ENCODE measurements around the gene ALKBH4. TPM values are rescaled to one million over a fixed set of nuclear protein-coding genes. Genes with fewer than 3 reads are reported as not detected.
"Not testable (repeated sequence)": the region's sequence is repeated elsewhere in the genome, so short reads cannot be mapped to it uniquely, and the experiment has no call there.

Gene ALKBH4, protein sequence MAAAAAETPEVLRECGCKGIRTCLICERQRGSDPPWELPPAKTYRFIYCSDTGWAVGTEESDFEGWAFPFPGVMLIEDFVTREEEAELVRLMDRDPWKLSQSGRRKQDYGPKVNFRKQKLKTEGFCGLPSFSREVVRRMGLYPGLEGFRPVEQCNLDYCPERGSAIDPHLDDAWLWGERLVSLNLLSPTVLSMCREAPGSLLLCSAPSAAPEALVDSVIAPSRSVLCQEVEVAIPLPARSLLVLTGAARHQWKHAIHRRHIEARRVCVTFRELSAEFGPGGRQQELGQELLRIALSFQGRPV
- total RNA-seq (1 to 10 TPM; 2.9 to 3.5 TPM), total RNA-seq (2.7 to 17.0 (median 11.7) reads per million in 172 experiments)
- polyA plus RNA-seq (2013, experiment 1 of 2), result 7.1 TPM
- 6.5 TPM for polyA plus RNA-seq (2013, experiment 2 of 2)

DNA sequence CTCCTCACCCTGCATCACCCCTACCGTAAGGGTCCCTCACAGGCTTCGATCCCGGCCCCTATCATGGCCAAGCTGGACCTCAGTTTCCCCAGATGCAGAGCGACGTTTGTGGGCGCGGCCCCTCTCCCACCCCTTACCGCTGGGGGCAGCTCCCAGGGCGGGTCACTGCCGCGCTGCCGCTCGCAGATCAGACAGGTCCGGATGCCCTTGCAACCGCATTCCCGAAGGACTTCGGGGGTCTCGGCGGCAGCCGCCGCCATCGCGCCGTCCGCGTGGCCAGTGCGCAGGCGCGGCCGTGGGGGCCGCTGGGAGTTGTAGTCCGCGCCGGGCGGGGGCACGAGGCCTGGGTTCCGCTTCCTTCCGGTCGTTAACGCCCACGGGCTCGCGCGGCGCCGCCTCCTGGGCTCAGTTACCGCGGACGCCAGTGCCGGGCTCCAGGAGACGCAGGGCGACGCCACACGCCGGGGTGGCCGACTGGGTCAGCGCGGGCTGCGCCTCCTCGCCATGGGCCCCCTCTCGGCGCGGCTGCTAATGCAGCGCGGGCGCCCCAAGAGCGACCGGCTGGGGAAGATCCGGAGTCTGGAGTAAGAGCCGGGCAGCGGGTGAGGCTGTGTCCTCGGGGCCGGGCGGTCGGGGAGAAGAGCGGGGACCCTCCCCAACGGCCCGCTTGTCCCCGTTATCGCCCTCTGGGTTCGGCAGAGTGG, at the start of gene ALKBH4, which contains the start of gene LRWD1:
TSS of gene ALKBH4 (minus strand) at position 287 of the 704 bp plus-strand sequence. CDS start at position 260, 27 bp downstream.
TSS of gene LRWD1 (plus strand) at position 408 of the 704 bp plus-strand sequence. CDS start at position 505, 97 bp downstream.
- intact Hi-C loops (cut with DNase I, micrococcal nuclease), result loop anchor here (1.0 to 10.0 kb wide), 4 partner anchors 31 to 1380 kb away; partner anchors contain the start of genes ORAI2 (in 2 of the 2), FIS1 (in 1 of the 2) and TRIM56 (in 1 of the 2)
- DNase-seq (peak; percentile 85 to 97 (median 94)), ATAC-seq (ENCODE audit: poor library complexity) (peak; percentile 93)
- Histone ChIP-seq H3K9me3 (ENCODE audit: control insufficient read depth in 1 of 2, insufficient read depth in 1 of 2, low read length in 2 of 2) (no peaks in the 10 kb centered on the region), H3K27me3 (ENCODE audit: control insufficient read depth in 1 of 2, insufficient read depth in 2 of 2, low read length in 2 of 2) (no peaks in the 10 kb centered on the region), H3K4me3 (ENCODE audit: low read length) (peak within 1 kb of the TSS; percentile 99), H3K4me1 (ENCODE audit: insufficient read depth, low read length) (peaks cover 52% of the 10 kb centered on the region), H3K27ac (ENCODE audit: low read depth in 1 of 2, low read length in 2 of 2) (peak within 1 kb of the TSS; percentile 40 to 46), H3K36me3 (ENCODE audit: insufficient read depth, low read length) (peaks cover 20% of the 10 kb centered on the region)
- peaks cover 34% of the 10 kb centered on the region for H3K4me1 Mint-ChIP-seq (ENCODE audit: low read depth)
- H3K27me3 Mint-ChIP-seq, result no peaks in the 10 kb centered on the region
- H3K27ac Mint-ChIP-seq, result peak within 1 kb of the TSS; percentile 75
- H3K4me3 Mint-ChIP-seq, result peak within 1 kb of the TSS; percentile 92
- peaks cover 17% of the 10 kb centered on the region for H3K36me3 Mint-ChIP-seq (ENCODE audit: low read depth)
- CTCF ChIA-PET, result interaction anchor here (0.6 to 2.8 kb wide), 4 partner anchors 16 to 60 kb away, joined by 3 to 13 read pairs (median 4); no protein-coding TSS in a partner anchor
- H3K9me3 Mint-ChIP-seq, result no peaks in the 10 kb centered on the region
- POLR2A ChIA-PET, result interaction anchor here (0.7 to 3.8 kb wide), 8 partner anchors 26 to 73 kb away, joined by 3 to 25 read pairs (median 4); partner anchors contain the start of genes ORAI2 and PRKRIP1
- TF ChIP-seq, protein P1, sequence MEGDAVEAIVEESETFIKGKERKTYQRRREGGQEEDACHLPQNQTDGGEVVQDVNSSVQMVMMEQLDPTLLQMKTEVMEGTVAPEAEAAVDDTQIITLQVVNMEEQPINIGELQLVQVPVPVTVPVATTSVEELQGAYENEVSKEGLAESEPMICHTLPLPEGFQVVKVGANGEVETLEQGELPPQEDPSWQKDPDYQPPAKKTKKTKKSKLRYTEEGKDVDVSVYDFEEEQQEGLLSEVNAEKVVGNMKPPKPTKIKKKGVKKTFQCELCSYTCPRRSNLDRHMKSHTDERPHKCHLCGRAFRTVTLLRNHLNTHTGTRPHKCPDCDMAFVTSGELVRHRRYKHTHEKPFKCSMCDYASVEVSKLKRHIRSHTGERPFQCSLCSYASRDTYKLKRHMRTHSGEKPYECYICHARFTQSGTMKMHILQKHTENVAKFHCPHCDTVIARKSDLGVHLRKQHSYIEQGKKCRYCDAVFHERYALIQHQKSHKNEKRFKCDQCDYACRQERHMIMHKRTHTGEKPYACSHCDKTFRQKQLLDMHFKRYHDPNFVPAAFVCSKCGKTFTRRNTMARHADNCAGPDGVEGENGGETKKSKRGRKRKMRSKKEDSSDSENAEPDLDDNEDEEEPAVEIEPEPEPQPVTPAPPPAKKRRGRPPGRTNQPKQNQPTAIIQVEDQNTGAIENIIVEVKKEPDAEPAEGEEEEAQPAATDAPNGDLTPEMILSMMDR (IDR thresholded peaks at IDR 0.05), result peak; percentile 29

DNA sequence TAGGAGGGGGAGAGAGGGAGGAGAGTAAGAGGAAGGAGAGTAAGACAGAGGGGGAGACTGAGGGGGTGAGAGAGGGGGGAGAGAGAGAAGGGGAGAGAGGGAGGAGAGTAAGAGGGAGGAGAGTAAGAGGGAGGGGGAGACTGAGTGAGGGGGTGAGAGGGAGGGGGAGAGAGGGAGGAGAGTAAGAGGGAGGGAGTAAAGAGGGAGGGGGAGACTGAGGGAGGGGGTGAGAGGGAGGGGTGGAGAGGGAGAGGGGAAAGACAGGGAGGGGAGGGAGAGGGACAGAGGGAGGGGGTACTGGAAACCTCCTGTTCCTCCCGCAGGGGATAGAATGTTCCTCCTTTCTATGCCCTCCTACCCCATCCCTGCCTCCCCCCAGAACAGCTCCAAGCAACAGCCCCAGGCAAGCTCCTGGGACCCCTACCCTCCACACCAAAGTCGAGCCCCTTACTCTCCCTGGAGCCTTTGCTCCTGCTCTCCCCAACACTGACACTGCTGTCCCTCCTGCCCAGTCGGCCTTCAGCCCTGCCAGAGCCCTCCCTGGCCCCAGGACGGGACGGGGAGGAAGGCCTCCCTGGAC, 48.1 kb upstream of the ALKBH4 start:
- H3K4me1 ChIP-seq (ENCODE audit: insufficient read depth, low read length); H3K4me3 ChIP-seq (ENCODE audit: low read length); H3K27me3 Mint-ChIP-seq; CTCF ChIA-PET; H3K27ac Mint-ChIP-seq; H3K27me3 ChIP-seq (ENCODE audit: control insufficient read depth in 1 of 2, insufficient read depth in 2 of 2, low read length in 2 of 2); H3K27ac ChIP-seq (ENCODE audit: low read depth in 1 of 2, low read length in 2 of 2); H3K9me3 Mint-ChIP-seq; H3K9me3 ChIP-seq (ENCODE audit: control insufficient read depth in 1 of 2, insufficient read depth in 1 of 2, low read length in 2 of 2); H3K36me3 Mint-ChIP-seq (ENCODE audit: low read depth); POLR2A ChIA-PET; H3K36me3 ChIP-seq (ENCODE audit: insufficient read depth, low read length); H3K4me3 Mint-ChIP-seq; intact Hi-C loops (cut with DNase I, micrococcal nuclease); H3K4me1 Mint-ChIP-seq (ENCODE audit: low read depth): not testable (repeated sequence)
- peak in 4 of 14 experiments; percentile 7 to 64 (median 27) for DNase-seq
- ATAC-seq (ENCODE audit: poor library complexity), result peak; percentile 7

DNA sequence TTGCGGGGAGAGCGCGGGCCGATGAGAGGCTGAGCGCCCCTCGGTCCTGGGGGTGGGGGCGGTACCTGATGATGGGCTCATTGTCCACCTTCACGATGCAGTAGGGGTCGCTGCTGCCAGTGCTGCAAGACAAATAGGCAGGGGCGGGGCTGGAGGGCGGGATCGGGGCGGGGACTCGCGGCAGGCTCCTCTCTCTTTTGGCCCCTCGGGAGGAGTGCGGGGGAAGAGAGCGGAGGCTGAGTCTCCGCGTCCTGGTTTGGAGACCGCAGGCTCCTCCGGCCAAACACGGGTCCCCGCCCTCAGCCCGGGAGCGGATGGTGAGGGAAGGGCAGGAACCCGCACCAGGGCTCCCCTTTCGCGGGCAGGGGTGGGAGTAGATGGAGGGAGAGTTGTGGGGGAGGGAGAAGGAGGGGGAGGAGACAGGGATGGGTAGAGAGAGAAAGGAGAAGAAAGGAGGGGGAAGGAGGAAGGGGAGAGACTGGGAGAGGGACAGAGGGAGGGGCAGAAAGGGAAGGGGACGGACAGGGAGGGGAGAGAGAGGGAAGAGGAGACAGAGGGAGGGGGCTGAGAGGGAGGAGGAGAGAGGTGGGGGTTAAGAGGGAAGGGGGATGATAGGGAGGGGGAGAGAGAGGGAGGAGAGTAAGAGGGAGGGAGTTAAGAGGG, 47.3 kb upstream of the ALKBH4 start:
- H3K27ac Mint-ChIP-seq; H3K4me1 ChIP-seq (ENCODE audit: insufficient read depth, low read length); DNase-seq; H3K4me3 ChIP-seq (ENCODE audit: low read length); H3K4me1 Mint-ChIP-seq (ENCODE audit: low read depth); H3K9me3 Mint-ChIP-seq; H3K36me3 Mint-ChIP-seq (ENCODE audit: low read depth); H3K4me3 Mint-ChIP-seq; CTCF ChIA-PET; H3K27me3 ChIP-seq (ENCODE audit: control insufficient read depth in 1 of 2, insufficient read depth in 2 of 2, low read length in 2 of 2); POLR2A ChIA-PET; H3K27me3 Mint-ChIP-seq; intact Hi-C loops (cut with DNase I, micrococcal nuclease); H3K27ac ChIP-seq (ENCODE audit: low read depth in 1 of 2, low read length in 2 of 2); H3K9me3 ChIP-seq (ENCODE audit: control insufficient read depth in 1 of 2, insufficient read depth in 1 of 2, low read length in 2 of 2); H3K36me3 ChIP-seq (ENCODE audit: insufficient read depth, low read length): not testable (repeated sequence)
- peak; percentile 86 for ATAC-seq (ENCODE audit: poor library complexity)

DNA sequence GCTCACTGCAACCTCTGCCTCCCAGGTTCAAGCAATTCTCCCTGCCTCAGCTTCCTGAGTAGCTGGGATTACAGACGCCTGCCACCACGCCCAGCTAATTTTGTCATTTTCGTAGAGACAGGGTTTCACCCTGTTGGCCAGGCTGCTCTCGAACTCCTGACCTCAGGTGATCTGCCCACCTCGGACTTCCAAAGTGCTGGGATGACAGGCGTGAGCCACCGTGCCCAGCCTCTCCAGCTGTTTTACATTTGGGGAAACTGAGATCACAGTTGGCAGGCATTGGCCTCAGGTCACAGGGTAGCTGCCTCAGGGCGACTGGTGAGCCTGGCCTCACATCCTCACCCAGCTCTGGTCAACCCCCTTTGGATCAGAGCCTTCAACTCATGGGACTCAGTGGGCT, 45.9 kb upstream of the ALKBH4 start:
- intact Hi-C loops (cut with DNase I, micrococcal nuclease); H3K36me3 Mint-ChIP-seq (ENCODE audit: low read depth); H3K4me3 ChIP-seq (ENCODE audit: low read length); DNase-seq; H3K9me3 Mint-ChIP-seq; H3K4me3 Mint-ChIP-seq; H3K27ac ChIP-seq (ENCODE audit: low read depth in 1 of 2, low read length in 2 of 2); ATAC-seq (ENCODE audit: poor library complexity); H3K4me1 Mint-ChIP-seq (ENCODE audit: low read depth); H3K27me3 ChIP-seq (ENCODE audit: control insufficient read depth in 1 of 2, insufficient read depth in 2 of 2, low read length in 2 of 2); H3K9me3 ChIP-seq (ENCODE audit: control insufficient read depth in 1 of 2, insufficient read depth in 1 of 2, low read length in 2 of 2); H3K27ac Mint-ChIP-seq; H3K27me3 Mint-ChIP-seq; CTCF ChIA-PET; POLR2A ChIA-PET; H3K4me1 ChIP-seq (ENCODE audit: insufficient read depth, low read length); H3K36me3 ChIP-seq (ENCODE audit: insufficient read depth, low read length): not testable (repeated sequence)

DNA sequence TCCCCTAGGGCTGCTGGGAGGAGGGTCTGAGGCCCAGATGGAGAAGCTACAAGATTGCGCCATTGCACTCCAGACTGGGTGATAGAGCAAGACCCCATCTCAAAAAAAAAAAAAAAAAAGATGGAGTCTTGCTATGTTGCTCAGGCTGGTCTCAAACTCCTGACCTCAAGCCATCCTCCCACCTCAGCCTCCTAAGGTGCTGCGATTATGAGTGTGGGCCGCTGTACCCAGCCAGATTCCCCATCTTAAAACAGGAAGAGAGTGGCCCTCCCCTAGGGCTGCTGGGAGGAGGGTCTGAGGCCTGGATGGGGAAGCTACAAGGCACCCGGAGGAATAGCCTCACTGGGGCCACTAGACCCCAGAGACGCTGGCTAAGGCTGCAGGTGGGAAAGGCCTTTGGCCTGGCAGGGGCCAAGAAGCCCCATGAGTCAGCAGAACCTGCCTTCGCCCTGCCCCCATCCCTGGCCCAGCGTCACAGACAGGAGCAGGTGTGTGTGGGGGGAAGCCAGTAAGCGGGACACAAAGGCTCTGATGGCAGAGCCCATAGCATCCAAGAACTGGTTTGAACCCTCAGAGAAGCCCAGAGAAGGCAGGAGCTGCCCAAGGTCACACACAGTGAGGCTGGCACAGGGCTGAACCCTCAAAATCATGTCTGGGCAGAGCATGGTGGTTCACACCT, 42.9 kb upstream of the ALKBH4 start:
- H3K36me3 ChIP-seq (ENCODE audit: insufficient read depth, low read length); H3K27ac Mint-ChIP-seq; POLR2A ChIA-PET: not testable (repeated sequence)

More for the DNA sequence above, 42.9 kb upstream of the ALKBH4 start:
- H3K27me3 Mint-ChIP-seq; H3K4me1 Mint-ChIP-seq (ENCODE audit: low read depth); H3K27me3 ChIP-seq (ENCODE audit: control insufficient read depth in 1 of 2, insufficient read depth in 2 of 2, low read length in 2 of 2); H3K4me3 Mint-ChIP-seq; H3K4me3 ChIP-seq (ENCODE audit: low read length); H3K4me1 ChIP-seq (ENCODE audit: insufficient read depth, low read length); intact Hi-C loops (cut with DNase I, micrococcal nuclease); CTCF ChIA-PET; H3K9me3 ChIP-seq (ENCODE audit: control insufficient read depth in 1 of 2, insufficient read depth in 1 of 2, low read length in 2 of 2); H3K9me3 Mint-ChIP-seq; ATAC-seq (ENCODE audit: poor library complexity); H3K36me3 Mint-ChIP-seq (ENCODE audit: low read depth); H3K27ac ChIP-seq (ENCODE audit: low read depth in 1 of 2, low read length in 2 of 2): not testable (repeated sequence)
- DNase-seq, result peak in 1 of 14 experiments; percentile 32

Data from CD4-positive, alpha-beta T cell (primary cell).